ENCODE measurements around the gene STK25.

The STK25 gene

GRCh38 chr2:241551998-241552737 lies 43.8 kb upstream of the STK25 start:
- Histone ChIP-seq H3K9me3 (replicated peaks; ENCODE audit: insufficient read depth, low read length) (no peaks in the 10 kb centered on the region), H3K4me3 (ENCODE audit: low read length) (no peak overlapping the region), H3K9me2 (replicated peaks; ENCODE audit: insufficient read depth, low read length) (no peaks in the 10 kb centered on the region), H3K27ac (ENCODE audit: low read length) (no peak overlapping the region), H3K36me3 (replicated peaks; ENCODE audit: insufficient read depth, low read length) (no peaks in the 10 kb centered on the region), H4K20me1 (ENCODE audit: insufficient read depth, low read length) (no peaks in the 10 kb centered on the region), H3K4me1 (ENCODE audit: low read length) (no peaks in the 10 kb centered on the region), H3K79me2 (ENCODE audit: low read length) (no peaks in the 10 kb centered on the region), H3K4me2 (ENCODE audit: low read depth, low read length) (no peak overlapping the region), H3K27me3 (replicated peaks; ENCODE audit: insufficient read depth, low read length) (peaks cover 68% of the 10 kb centered on the region), H3F3A (ENCODE audit: insufficient read depth, low read length) (no peaks in the 10 kb centered on the region), H2AFZ (ENCODE audit: low read length) (no peak overlapping the region), H3K9ac (ENCODE audit: low read length) (no peak overlapping the region)
- no peak for DNase-seq
- TF ChIP-seq CTCF (IDR thresholded peaks at IDR 0.05; ENCODE audit: low read length) = no peak
- TF ChIP-seq EZH2 (optimal IDR thresholded peaks at IDR 0.05; ENCODE audit: low read depth, low read length) = no peak

- Histone ChIP-seq H3K9me2 (replicated peaks; ENCODE audit: insufficient read depth, low read length) (no peaks in the 10 kb centered on the region), H4K20me1 (ENCODE audit: insufficient read depth, low read length) (no peaks in the 10 kb centered on the region), H2AFZ (ENCODE audit: low read length) (no peak overlapping the region), H3K9me3 (replicated peaks; ENCODE audit: insufficient read depth, low read length) (no peaks in the 10 kb centered on the region), H3K27ac (ENCODE audit: low read length) (no peak overlapping the region), H3K4me3 (ENCODE audit: low read length) (no peak overlapping the region), H3K27me3 (replicated peaks; ENCODE audit: insufficient read depth, low read length) (peaks cover 68% of the 10 kb centered on the region), H3F3A (ENCODE audit: insufficient read depth, low read length) (no peaks in the 10 kb centered on the region), H3K9ac (ENCODE audit: low read length) (no peak overlapping the region), H3K79me2 (ENCODE audit: low read length) (no peaks in the 10 kb centered on the region), H3K4me2 (ENCODE audit: low read depth, low read length) (no peak overlapping the region), H3K36me3 (replicated peaks; ENCODE audit: insufficient read depth, low read length) (no peaks in the 10 kb centered on the region), H3K4me1 (ENCODE audit: low read length) (no peaks in the 10 kb centered on the region)
- TF ChIP-seq EZH2 (optimal IDR thresholded peaks at IDR 0.05; ENCODE audit: low read depth, low read length) (no peak), CTCF (IDR thresholded peaks at IDR 0.05; ENCODE audit: low read length) (no peak), EZH2phosphoT487 (IDR thresholded peaks at IDR 0.05; ENCODE audit: low read length) (no peak)
- DNase-seq = no peak
These were observed 43.2 kb upstream of the STK25 start for GRCh38 chr2:241551599-241551997.

- H3K4me2 ChIP-seq (ENCODE audit: low read depth, low read length) = no peak overlapping the region
- H3K79me2 ChIP-seq (ENCODE audit: low read length) = no peaks in the 10 kb centered on the region
- H3K36me3 ChIP-seq (replicated peaks; ENCODE audit: insufficient read depth, low read length) = no peaks in the 10 kb centered on the region
- DNase-seq = no peak
- H2AFZ ChIP-seq (ENCODE audit: low read length) = no peak overlapping the region
- H3F3A ChIP-seq (ENCODE audit: insufficient read depth, low read length) = no peaks in the 10 kb centered on the region
- H3K27ac ChIP-seq (ENCODE audit: low read length) = no peak overlapping the region
- no peak overlapping the region for H3K9ac ChIP-seq (ENCODE audit: low read length)
- H3K27me3 ChIP-seq (replicated peaks; ENCODE audit: insufficient read depth, low read length) = peaks cover 73% of the 10 kb centered on the region
- TF ChIP-seq CTCF (IDR thresholded peaks at IDR 0.05; ENCODE audit: low read length) = no peak
- TF ChIP-seq EZH2 (optimal IDR thresholded peaks at IDR 0.05; ENCODE audit: low read depth, low read length) = no peak
- TF ChIP-seq EZH2phosphoT487 (IDR thresholded peaks at IDR 0.05; ENCODE audit: low read length) = no peak
- no peak overlapping the region for H3K4me3 ChIP-seq (ENCODE audit: low read length)
- no peaks in the 10 kb centered on the region for H3K9me3 ChIP-seq (replicated peaks; ENCODE audit: insufficient read depth, low read length)
- H3K9me2 ChIP-seq (replicated peaks; ENCODE audit: insufficient read depth, low read length) = no peaks in the 10 kb centered on the region
- no peaks in the 10 kb centered on the region for H3K4me1 ChIP-seq (ENCODE audit: low read length)
- no peaks in the 10 kb centered on the region for H4K20me1 ChIP-seq (ENCODE audit: insufficient read depth, low read length)
These were observed 42.5 kb upstream of the STK25 start for GRCh38 chr2:241550616-241551580.
